A673 (cell line): ENCODE data around the gene RACGAP1. TPM values are rescaled to one million over a fixed set of nuclear protein-coding genes. Genes with fewer than 3 reads are reported as not detected.

Experiments used
- BruUV-seq: library from RNA; stranded (reverse); fragments of 400-500 nt; replicated peaks from 2 replicates; lab custom pipeline; 2021; lab: Mats Ljungman, UMichigan
- CTCF ChIA-PET: fragments of 300-600 bp; sonication (Branson Sonifier 250); formaldehyde crosslinking; loops from one replicate; lab custom pipeline; 2022; ENCODE audit warnings: antibody characterized with exemption; lab: Charles Lee
- POLR2A ChIA-PET: fragments of 300-600 bp; sonication (Branson Sonifier 250); formaldehyde crosslinking; loops from one replicate; lab custom pipeline; 2022; ENCODE audit warnings: antibody characterized with exemption; ENCODE audit not compliant: low non-redundant PET; lab: Charles Lee
- DNase-seq: peaks from one replicate; pipeline ENCODE4 v3.0.0-alpha.2; 2015; ENCODE audit warnings: low spot score
- H3K27ac ChIP-seq: fragments of 200-600 bp; sonication (generic); 2 replicates; pipeline ENCODE4 v1.5.1; 2016; ENCODE audit warnings: mixed run types, low read depth, mild to moderate bottlenecking, mixed read lengths, antibody characterized with exemption, low read length; ENCODE audit not compliant: poor library complexity, severe bottlenecking
- H3K27me3 ChIP-seq: fragments of 200-600 bp; sonication (generic); replicated peaks from 2 replicates; pipeline ENCODE4 v1.6.1; 2017; ENCODE audit warnings: mixed run types, low read depth, mild to moderate bottlenecking, mixed read lengths, antibody characterized with exemption, low read length; ENCODE audit not compliant: insufficient read depth, poor library complexity
- H3K36me3 ChIP-seq: fragments of 200-600 bp; sonication (generic); 2 replicates; pipeline ENCODE4 v1.6.1; 2016; ENCODE audit warnings: mixed run types, mild to moderate bottlenecking, mixed read lengths, antibody characterized with exemption, low read length; ENCODE audit not compliant: insufficient read depth, poor library complexity, severe bottlenecking
- H3K4me1 ChIP-seq: fragments of 200-600 bp; sonication (generic); 2 replicates; pipeline ENCODE4 v1.6.1; 2017; ENCODE audit warnings: mixed run types, mild to moderate bottlenecking, mixed read lengths, antibody characterized with exemption, low read length; ENCODE audit not compliant: insufficient read depth, poor library complexity, severe bottlenecking
- H3K4me3 ChIP-seq: fragments of 200-600 bp; sonication (generic); 2 replicates; pipeline ENCODE4 v1.5.1; 2016; ENCODE audit warnings: low read depth, mixed run types, mild to moderate bottlenecking, mixed read lengths, low read length; ENCODE audit not compliant: poor library complexity, severe bottlenecking
- H3K9me3 ChIP-seq: fragments of 200-600 bp; sonication (generic); 2 replicates; pipeline ENCODE4 v1.6.1; 2016; ENCODE audit warnings: mixed run types, low read depth, mild to moderate bottlenecking, mixed read lengths, antibody characterized with exemption, low read length; ENCODE audit not compliant: poor library complexity, severe bottlenecking
- CTCF ChIP-seq: fragments of 300-800, 200-600 bp; sonication (generic); conservative IDR thresholded peaks from 2 replicates; pipeline ENCODE4 v1.5.1; 2017; ENCODE audit warnings: low read depth, mild to moderate bottlenecking, antibody characterized with exemption, low read length, moderate library complexity, mixed read lengths
- EZH2 ChIP-seq: fragments of 200-600 bp; sonication (generic); IDR thresholded peaks from 2 replicates; pipeline ENCODE4 v1.6.1; 2017; ENCODE audit warnings: borderline replicate concordance, low read depth, mild to moderate bottlenecking, mixed read lengths, antibody characterized with exemption, low read length; ENCODE audit not compliant: poor library complexity, severe bottlenecking
- intact Hi-C: fragments of 100-400 bp; cut with micrococcal nuclease; formaldehyde crosslinking; loops from one replicate; pipeline ENCODE4 v1.10.0; 2022; ENCODE audit not compliant: unreplicated experiment
- total RNA-seq: library from RNA; stranded (reverse); gene quantifications from 2 replicates; pipeline ENCODE4 v1.2.3, GENCODE V29; 2021

Gene RACGAP1
- total RNA-seq, 1 experiment from 2014 or later, result 173 TPM

- intact Hi-C loops, result no loop called here
- Histone ChIP-seq H3K27me3 (no peaks in the 10 kb centered on the region), H3K27ac (no peak overlapping the region), H3K36me3 (no peaks in the 10 kb centered on the region), H3K4me1 (no peaks in the 10 kb centered on the region), H3K9me3 (no peaks in the 10 kb centered on the region), H3K4me3 (no peak overlapping the region)
- POLR2A ChIA-PET, result no interaction called here
- no peak for DNase-seq
- TF ChIP-seq EZH2 (no peak), CTCF (no peak)
- CTCF ChIA-PET, result interaction anchor here (3.0 to 3.3 kb wide), 2 partner anchors 30 to 102 kb away, joined by 41 to 53 read pairs; no protein-coding TSS in a partner anchor
- BruUV-seq, result no TSS peak
Measured at GRCh38 chr12:50069069-50069468, 43.8 kb upstream of the RACGAP1 start.

- intact Hi-C loops, result no loop called here
- ChIA-PET CTCF (no interaction called here), POLR2A (no interaction called here)
- no TSS peak for BruUV-seq
- H3K36me3 ChIP-seq, result no peaks in the 10 kb centered on the region
- no peaks in the 10 kb centered on the region for H3K9me3 ChIP-seq
- no peak overlapping the region for H3K4me3 ChIP-seq
- TF ChIP-seq CTCF, result no peak
- TF ChIP-seq EZH2, result no peak
- H3K27me3 ChIP-seq, result no peaks in the 10 kb centered on the region
- no peak overlapping the region for H3K27ac ChIP-seq
- DNase-seq, result no peak
- H3K4me1 ChIP-seq, result no peaks in the 10 kb centered on the region
Measured at GRCh38 chr12:50066402-50066801, 41.1 kb upstream of the RACGAP1 start.

- intact Hi-C loops, result no loop called here
- BruUV-seq, result no TSS peak
- H3K27me3 ChIP-seq, result no peaks in the 10 kb centered on the region
- H3K27ac ChIP-seq, result no peak overlapping the region
- no peak for DNase-seq
- ChIA-PET CTCF (interaction anchor here (1.1 kb wide), 1 partner anchor 27 kb away, joined by 4 read pairs; no protein-coding TSS in a partner anchor), POLR2A (no interaction called here)
- TF ChIP-seq CTCF (no peak), EZH2 (no peak)
- H3K36me3 ChIP-seq, result no peaks in the 10 kb centered on the region
- H3K4me3 ChIP-seq, result no peak overlapping the region
- H3K4me1 ChIP-seq, result no peaks in the 10 kb centered on the region
- no peaks in the 10 kb centered on the region for H3K9me3 ChIP-seq
Measured at GRCh38 chr12:50065726-50066310, 40.5 kb upstream of the RACGAP1 start.
